GM18861 (cell line): Measurements from ENCODE around the gene MBOAT2.
"Not testable (repeated sequence)": the region's sequence is repeated elsewhere in the genome, so short reads cannot be mapped to it uniquely, and the experiment has no call there.

ENCODE experiments used
- ATAC-seq: cut with Tn5 transposase; IDR thresholded peaks from one replicate; pipeline ENCODE4 v1.9.1; 2021; ENCODE audit not compliant: unreplicated experiment

Gene MBOAT2

DNA sequence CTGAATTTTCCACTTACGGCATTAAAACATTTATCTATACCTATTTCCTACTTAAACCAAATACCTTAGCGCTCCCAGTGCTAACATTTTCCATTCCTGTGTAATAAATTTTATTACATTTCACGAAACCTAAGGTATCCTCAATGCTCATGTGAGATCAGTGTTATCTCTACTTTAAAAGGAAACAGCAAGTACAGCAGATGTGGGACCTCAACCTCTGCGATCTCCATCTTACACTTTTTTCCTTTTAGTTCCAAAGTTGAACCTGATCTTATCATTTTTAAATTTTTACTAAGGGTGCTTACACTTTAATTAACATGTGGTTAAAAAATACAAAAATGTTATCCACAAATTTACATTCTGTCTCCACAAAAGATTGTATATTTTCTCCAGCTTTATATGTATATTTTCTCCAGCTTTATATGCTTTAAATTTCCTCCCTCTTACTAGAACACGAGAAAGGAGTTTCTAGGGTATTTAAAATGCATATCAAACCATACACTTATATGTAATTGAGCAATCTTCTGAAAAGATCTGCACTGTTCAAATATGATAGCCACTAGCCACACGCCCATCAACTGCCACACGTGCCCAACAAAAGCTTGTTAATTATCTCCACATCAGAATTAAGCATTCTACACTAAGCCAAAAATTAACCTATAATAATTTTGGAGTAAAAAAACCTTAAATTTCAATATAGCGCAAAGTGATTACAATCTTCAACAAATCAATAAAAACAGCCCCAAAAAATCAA is 38.1 kb downstream of the MBOAT2 start:
- no peak for ATAC-seq

- ATAC-seq: no peak
Observed at GRCh38 chr2:8962890-8963289, 40.6 kb downstream of the MBOAT2 start.

- no peak for ATAC-seq
Observed at GRCh38 chr2:8957628-8958027, 45.9 kb downstream of the MBOAT2 start.

- no peak for ATAC-seq
Observed at GRCh38 chr2:8956774-8957173, 46.7 kb downstream of the MBOAT2 start.

DNA sequence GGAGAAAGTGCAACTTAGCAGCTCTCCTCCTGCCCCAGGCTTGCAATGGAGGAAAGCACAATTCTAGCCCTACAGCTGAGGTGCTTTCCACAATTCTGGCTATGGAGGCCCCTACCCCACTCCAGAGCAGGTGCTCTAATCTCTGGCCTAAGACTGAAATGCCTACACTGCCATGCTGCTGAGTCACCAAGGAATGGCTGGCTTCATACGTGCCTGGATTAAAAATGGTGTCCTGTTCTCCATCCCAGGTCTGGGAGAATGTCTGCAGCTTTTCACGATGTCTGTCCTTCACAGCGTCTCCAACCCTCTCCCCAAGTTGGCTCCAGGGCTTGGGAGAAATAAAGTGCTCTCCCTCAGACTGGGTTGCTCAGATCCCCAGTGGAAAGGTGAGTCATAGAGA is 48.5 kb downstream of the MBOAT2 start:
- no peak for ATAC-seq

GRCh38 chr2:8953525-8953924 is 50.0 kb downstream of the MBOAT2 start:
- no peak for ATAC-seq

GRCh38 chr2:8939486-8940114 is 63.9 kb downstream of the MBOAT2 start:
- ATAC-seq: no peak

DNA sequence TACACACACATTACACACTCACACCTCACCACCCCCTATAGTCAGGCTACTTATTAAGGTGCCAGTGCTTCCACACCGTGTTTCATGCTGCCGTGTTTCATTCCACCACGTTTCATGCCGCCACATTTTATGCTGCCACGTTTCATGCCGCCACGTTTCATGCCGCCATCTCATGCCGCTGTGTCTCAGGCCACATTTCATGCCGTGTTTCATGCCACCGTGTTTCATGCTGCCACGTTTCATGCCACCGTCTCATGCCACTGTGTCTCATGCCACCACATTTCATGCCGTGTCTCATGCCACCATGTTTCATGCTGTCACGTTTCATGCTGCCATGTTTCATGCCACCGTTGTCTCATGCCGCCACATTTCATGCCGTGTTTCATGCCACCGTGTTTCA is 65.1 kb downstream of the MBOAT2 start:
- no peak for ATAC-seq

GRCh38 chr2:8935982-8936381 is 67.5 kb downstream of the MBOAT2 start:
- ATAC-seq: no peak

DNA sequence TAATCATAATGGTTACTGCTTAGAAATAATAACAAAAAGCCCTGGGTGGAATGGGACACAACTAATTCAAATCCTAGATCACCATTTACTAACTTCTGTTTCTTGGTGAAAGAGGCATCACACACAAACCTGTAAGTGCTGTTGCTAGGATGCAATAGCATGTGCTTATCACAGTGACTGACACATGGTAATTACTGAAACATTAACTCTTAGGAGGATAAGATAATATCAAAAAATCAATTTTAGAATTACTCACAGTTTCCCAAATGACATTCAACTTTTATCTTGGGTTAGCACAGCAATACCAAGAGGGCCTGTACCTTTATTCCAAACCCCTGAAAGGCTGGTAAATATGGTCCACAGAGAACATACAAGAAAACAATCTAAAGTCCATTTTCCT is 69.1 kb downstream of the MBOAT2 start:
- no peak for ATAC-seq

DNA sequence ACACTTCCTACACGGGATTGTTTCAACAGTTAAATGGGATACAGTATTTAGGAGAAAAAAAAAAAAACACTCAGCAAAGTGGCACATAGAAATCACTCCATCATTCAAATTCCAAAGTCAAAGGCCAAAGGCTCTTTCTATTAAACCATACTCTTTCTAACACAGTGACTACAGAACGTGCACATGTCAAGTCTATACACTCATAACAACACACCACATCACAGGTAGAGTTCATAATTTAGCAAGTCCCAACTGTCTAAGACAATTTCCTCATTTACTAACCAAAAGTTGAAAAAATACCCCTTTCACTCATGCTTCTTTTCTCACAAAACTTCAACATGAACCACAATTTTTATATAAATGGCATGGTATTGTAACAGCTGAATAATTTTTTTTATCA is 70.8 kb downstream of the MBOAT2 start:
- ATAC-seq: no peak

DNA sequence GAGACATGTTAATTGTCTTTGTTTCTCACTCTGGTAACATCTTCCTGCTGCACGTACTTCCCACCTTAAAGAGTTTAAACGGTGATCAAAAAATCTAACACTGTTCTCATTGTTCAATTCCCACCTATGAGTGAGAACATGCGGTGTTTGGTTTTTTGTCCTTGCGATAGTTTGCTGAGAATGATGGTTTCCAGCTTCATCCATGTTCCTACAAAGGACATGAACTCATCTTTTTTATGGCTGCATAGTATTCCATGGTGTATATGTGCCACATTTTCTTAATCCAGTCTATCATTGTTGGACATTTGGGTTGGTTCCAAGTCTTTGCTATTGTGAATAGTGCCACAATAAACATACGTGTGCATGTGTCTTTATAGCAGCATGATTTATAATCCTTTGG is 73.3 kb downstream of the MBOAT2 start:
- not testable (repeated sequence) for ATAC-seq

- ATAC-seq: no peak
Observed at GRCh38 chr2:8929128-8929527, 74.4 kb downstream of the MBOAT2 start.

GRCh38 chr2:8927510-8928455 is 75.7 kb downstream of the MBOAT2 start:
- no peak for ATAC-seq

DNA sequence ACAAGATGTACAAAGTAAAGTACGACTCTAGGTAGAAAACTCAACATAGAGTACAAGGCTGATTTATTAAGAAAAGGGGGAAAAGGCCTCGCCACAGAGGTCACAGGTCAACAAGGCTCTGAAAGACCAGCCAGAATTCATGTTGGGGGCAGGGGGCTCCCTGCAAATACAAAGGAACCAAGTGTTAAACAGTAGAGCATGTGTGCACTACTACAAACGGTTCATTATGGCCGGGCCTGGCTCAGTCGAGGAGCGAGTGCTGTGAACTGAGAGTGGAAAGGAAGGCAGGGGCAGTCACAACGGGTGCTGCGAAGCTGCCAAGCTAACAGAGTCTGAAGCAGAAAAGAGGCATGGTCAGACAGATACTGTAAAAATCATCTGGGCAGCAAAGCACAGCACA is 77.1 kb downstream of the MBOAT2 start:
- ATAC-seq: no peak

- no peak for ATAC-seq
Observed at GRCh38 chr2:8925411-8925810, 78.1 kb downstream of the MBOAT2 start.

- no peak for ATAC-seq
Observed at GRCh38 chr2:8923183-8923582, 80.3 kb downstream of the MBOAT2 start.

DNA sequence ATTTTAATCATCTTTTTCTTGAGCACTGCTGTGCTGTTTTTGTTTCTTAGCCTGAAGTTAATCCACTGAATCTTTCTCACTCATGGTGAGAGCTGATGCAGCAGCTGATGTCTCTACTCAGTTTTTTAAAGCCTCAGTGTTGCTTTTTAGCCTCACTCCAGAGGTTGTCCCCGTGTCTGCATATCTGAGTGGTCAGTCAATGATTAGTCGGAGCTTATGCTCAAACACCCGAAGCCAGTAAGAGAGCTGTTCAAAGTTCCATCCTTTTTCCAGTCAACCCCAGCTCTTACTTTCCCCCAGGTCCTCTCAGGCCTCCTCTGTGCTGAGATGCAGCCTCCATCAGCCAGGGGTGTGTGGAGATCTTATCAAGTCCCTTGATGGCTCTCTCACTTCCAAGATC is 81.1 kb downstream of the MBOAT2 start:
- no peak for ATAC-seq

DNA sequence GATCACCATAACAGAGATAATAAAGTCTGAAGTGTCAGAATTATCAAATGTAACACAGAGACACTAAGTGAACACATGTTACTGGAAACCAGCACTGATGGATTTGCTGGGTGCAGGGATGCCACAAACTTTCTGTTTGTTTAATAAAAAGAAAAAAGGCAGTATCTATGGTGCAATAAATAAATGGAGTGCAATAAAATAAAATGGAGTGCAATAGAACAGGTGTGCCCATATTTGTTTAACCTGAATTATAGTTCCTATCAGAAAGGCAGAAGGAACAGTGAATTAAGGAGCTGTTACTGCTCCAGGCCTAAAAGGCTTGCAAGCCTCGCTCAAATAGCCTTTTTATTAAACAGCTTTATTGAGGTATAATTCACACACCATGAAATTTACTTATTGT is 85.1 kb downstream of the MBOAT2 start:
- ATAC-seq: no peak

DNA sequence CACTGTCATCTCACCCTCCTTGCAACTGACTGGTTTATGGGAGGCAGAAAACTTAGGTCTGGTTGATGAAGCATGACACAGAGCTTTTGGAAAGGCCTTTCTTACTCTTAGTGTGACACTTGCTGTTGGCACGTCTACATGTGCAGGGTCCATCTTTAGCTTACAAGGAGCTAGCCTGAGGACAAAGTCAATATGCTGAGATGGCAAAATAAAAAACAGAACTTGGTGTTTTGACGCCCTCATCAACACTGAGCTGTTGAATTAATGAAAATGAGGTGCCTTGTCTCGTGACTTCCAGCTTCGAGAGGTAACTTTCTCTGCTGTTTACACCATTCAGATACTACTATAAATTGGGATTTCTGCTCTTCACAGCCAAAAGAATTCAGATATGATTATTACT is 87.5 kb downstream of the MBOAT2 start:
- no peak for ATAC-seq

DNA sequence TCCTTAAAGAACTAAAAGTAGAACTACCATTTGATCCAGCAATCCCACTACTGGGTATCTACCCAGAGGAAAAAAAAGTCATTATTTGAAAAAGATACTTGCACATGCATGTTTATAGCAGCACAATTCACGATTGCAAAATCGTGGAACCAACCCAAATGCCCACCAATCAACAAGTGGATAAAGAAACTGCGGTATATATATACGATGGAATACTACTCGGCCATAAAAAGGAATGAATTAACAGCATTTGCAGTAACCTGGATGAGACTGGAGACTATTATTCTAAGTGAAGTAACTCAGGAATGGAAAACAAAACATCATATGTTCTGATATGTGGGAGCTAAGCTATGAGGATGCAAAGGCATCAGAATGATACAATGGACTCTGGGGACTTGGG is 89.7 kb downstream of the MBOAT2 start:
- not testable (repeated sequence) for ATAC-seq
